ENCODE data around the gene N4BP3. TPM values are rescaled to one million over a fixed set of nuclear protein-coding genes. Genes with fewer than 3 reads are reported as not detected.
A peak's percentile ranks its signal among the peaks of the same experiment; 100 is the strongest.

N4BP3 gene
- total RNA-seq, 1 donor from 2014 or later = 1.8 TPM

- H3K27me3 ChIP-seq (ENCODE audit: low read depth) = peaks cover 27% of the 10 kb centered on the region
- H3K4me3 ChIP-seq = peak overlapping the region; percentile 54
- no peaks in the 10 kb centered on the region for H3K36me3 ChIP-seq
- TF ChIP-seq, protein P1, sequence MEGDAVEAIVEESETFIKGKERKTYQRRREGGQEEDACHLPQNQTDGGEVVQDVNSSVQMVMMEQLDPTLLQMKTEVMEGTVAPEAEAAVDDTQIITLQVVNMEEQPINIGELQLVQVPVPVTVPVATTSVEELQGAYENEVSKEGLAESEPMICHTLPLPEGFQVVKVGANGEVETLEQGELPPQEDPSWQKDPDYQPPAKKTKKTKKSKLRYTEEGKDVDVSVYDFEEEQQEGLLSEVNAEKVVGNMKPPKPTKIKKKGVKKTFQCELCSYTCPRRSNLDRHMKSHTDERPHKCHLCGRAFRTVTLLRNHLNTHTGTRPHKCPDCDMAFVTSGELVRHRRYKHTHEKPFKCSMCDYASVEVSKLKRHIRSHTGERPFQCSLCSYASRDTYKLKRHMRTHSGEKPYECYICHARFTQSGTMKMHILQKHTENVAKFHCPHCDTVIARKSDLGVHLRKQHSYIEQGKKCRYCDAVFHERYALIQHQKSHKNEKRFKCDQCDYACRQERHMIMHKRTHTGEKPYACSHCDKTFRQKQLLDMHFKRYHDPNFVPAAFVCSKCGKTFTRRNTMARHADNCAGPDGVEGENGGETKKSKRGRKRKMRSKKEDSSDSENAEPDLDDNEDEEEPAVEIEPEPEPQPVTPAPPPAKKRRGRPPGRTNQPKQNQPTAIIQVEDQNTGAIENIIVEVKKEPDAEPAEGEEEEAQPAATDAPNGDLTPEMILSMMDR (IDR thresholded peaks at IDR 0.05; ENCODE audit: borderline replicate concordance) = peak; percentile 63
- intact Hi-C loops (cut with micrococcal nuclease) = no loop called here
- peak; percentile 82 for DNase-seq
- H3K9me3 ChIP-seq (replicated peaks) = no peaks in the 10 kb centered on the region
- peaks cover 56% of the 10 kb centered on the region for H3K4me1 ChIP-seq
- H3K27ac ChIP-seq (replicated peaks) = peak overlapping the region; percentile 56
Observed at GRCh38 chr5:178120607-178121357, 7.5 kb downstream of the N4BP3 start.

GRCh38 chr5:178121391-178122276 is 8.3 kb downstream of the N4BP3 start:
- peak; percentile 53 for DNase-seq
- intact Hi-C loops (cut with micrococcal nuclease) = no loop called here
- Histone ChIP-seq H3K27ac (replicated peaks) (peak overlapping the region; percentile 56), H3K36me3 (no peaks in the 10 kb centered on the region), H3K27me3 (ENCODE audit: low read depth) (peaks cover 18% of the 10 kb centered on the region), H3K9me3 (replicated peaks) (no peaks in the 10 kb centered on the region), H3K4me1 (peaks cover 61% of the 10 kb centered on the region), H3K4me3 (peak overlapping the region; percentile 54)
- TF ChIP-seq, protein P1 (IDR thresholded peaks at IDR 0.05; ENCODE audit: borderline replicate concordance) = no peak

DNA sequence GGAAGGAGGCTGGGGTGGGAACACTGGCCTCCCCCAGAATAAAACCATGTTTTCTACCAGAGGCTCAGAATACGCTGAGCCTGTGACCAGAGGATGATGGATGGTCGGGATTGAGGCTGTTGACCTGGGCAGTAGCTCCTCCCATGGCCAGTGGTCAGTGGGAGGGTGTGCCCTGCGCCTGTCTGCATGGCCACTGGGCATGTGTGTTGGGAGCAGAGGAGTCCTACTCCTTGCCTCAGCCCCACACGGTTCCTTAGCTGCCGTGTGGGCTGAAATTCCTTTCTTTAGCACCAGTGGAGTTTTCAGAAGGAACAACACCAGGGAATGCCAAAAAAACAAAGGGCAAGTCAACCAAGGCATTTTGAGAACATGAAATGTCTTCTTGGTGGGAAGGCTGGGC is 9.0 kb downstream of the N4BP3 start:
- Histone ChIP-seq H3K27me3 (ENCODE audit: low read depth) (peaks cover 11% of the 10 kb centered on the region), H3K9me3 (replicated peaks) (no peaks in the 10 kb centered on the region), H3K4me1 (peaks cover 61% of the 10 kb centered on the region), H3K27ac (replicated peaks) (no peak overlapping the region), H3K4me3 (no peak overlapping the region), H3K36me3 (no peaks in the 10 kb centered on the region)
- DNase-seq = no peak
- TF ChIP-seq, protein P1 (IDR thresholded peaks at IDR 0.05; ENCODE audit: borderline replicate concordance) = no peak
- intact Hi-C loops (cut with micrococcal nuclease) = no loop called here

- DNase-seq = no peak
Observed at GRCh38 chr5:178123094-178123965, 10.0 kb downstream of the N4BP3 start.

More at GRCh38 chr5:178123094-178123965, 10.0 kb downstream of the N4BP3 start:
- TF ChIP-seq, protein P1 (IDR thresholded peaks at IDR 0.05; ENCODE audit: borderline replicate concordance) = no peak
- Histone ChIP-seq H3K27ac (replicated peaks) (no peak overlapping the region), H3K9me3 (replicated peaks) (no peaks in the 10 kb centered on the region), H3K36me3 (no peaks in the 10 kb centered on the region), H3K27me3 (ENCODE audit: low read depth) (peaks cover 4% of the 10 kb centered on the region), H3K4me1 (peaks cover 53% of the 10 kb centered on the region), H3K4me3 (no peak overlapping the region)
- intact Hi-C loops (cut with micrococcal nuclease) = no loop called here
